ENCODE data around the gene NAXD. TPM values are rescaled to one million over a fixed set of nuclear protein-coding genes. Genes with fewer than 3 reads are reported as not detected.

NAXD gene
- total RNA-seq, 4 donors from 2014 or later, result 26.0 to 37.9 (median 35.4) TPM

DNA sequence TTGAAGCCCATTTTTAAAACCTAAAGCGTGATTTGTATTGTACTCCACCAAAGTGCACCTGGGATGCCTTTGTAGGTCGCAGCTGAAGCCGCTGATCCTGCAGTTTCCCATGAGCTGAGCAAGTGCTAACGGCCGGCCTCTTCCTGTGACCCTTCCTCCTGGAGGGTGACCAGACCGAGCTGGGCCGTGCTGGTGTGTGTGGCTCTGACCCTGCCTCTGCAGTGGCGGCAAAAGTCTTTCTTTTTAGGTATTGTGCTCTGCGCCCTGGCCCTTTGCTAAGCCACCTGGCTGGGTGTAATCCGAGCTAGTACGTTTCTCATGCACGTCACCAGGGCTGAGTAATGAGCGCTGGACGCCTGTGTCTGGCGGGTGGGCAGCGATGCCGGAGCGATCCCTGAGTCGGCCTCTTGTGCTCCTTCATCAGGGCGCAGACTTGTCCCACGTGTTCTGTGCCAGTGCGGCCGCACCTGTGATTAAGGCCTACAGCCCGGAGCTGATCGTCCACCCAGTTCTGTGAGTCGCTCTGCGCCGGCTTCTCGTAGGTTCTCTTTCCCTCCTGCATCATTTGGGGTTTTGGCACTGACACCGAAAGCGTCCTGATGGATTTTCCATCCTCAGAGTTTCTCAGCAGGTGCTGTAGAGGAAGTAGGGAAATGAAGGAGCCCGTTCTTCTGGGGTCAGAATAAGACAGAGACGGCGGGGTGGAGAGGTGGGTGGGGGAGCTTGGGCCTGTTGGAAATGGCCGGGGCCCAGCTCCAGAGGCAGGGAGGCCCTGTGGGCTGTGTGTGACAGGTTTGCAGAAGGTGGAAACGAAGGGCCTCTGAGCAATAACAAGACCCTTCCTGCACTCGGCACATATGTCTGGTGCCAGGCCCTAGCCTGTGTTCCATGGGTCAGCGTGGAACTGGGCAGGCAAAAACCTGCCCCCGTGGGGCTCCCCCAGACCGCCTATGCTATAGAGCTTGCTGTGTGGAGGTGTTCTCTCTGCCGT is 9.7 kb downstream of the NAXD start:
- Histone ChIP-seq H3K4me1 (no peaks in the 10 kb centered on the region), H3K4me3 (no peak overlapping the region), H3K9me3 (no peaks in the 10 kb centered on the region), H3K36me3 (no peaks in the 10 kb centered on the region), H3K27me3 (no peaks in the 10 kb centered on the region), H3K27ac (no peak overlapping the region)
- no peak for DNase-seq
- intact Hi-C loops (cut with DNase I; ENCODE audit: low total_unique reads), result no loop called here
- TF ChIP-seq, protein P1, sequence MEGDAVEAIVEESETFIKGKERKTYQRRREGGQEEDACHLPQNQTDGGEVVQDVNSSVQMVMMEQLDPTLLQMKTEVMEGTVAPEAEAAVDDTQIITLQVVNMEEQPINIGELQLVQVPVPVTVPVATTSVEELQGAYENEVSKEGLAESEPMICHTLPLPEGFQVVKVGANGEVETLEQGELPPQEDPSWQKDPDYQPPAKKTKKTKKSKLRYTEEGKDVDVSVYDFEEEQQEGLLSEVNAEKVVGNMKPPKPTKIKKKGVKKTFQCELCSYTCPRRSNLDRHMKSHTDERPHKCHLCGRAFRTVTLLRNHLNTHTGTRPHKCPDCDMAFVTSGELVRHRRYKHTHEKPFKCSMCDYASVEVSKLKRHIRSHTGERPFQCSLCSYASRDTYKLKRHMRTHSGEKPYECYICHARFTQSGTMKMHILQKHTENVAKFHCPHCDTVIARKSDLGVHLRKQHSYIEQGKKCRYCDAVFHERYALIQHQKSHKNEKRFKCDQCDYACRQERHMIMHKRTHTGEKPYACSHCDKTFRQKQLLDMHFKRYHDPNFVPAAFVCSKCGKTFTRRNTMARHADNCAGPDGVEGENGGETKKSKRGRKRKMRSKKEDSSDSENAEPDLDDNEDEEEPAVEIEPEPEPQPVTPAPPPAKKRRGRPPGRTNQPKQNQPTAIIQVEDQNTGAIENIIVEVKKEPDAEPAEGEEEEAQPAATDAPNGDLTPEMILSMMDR (IDR thresholded peaks at IDR 0.05), result no peak
- TF ChIP-seq POLR2A (IDR thresholded peaks at IDR 0.05), result no peak

DNA sequence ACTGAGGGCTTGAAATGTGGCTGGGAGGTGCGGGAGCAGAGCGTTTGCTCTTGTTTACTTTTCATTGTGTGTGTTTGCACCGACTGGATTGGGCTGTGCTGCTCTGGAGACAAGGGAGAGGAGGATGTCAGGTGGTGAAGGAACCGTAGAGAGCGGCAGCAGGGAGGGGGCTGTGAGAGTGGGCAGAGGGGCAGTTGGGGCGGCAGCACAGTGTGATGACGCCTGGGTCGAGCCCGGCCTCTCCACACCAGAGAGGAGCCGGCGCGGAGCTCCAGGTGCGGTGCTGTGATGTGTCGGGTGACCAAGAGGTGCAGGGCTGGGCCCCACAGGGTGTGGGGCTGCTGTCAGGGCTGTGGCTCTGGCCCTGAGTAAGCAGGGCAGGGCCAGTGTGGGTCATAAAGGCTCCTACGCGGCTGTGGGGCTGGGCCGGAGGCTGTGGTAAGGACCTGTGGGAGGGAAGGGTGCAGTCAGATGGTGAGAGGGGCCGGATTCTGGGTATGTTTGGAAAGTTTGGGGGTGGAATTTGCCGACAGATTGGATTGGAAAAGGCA is 10.5 kb downstream of the NAXD start:
- no peak overlapping the region for H3K4me3 ChIP-seq
- intact Hi-C loops (cut with DNase I; ENCODE audit: low total_unique reads), result no loop called here
- H3K4me1 ChIP-seq, result no peaks in the 10 kb centered on the region
- no peak for DNase-seq
- no peaks in the 10 kb centered on the region for H3K36me3 ChIP-seq
- H3K27me3 ChIP-seq, result no peaks in the 10 kb centered on the region
- H3K9me3 ChIP-seq, result no peaks in the 10 kb centered on the region
- TF ChIP-seq, protein P1 (IDR thresholded peaks at IDR 0.05), result no peak
- TF ChIP-seq POLR2A (IDR thresholded peaks at IDR 0.05), result no peak
- H3K27ac ChIP-seq, result no peak overlapping the region

DNA sequence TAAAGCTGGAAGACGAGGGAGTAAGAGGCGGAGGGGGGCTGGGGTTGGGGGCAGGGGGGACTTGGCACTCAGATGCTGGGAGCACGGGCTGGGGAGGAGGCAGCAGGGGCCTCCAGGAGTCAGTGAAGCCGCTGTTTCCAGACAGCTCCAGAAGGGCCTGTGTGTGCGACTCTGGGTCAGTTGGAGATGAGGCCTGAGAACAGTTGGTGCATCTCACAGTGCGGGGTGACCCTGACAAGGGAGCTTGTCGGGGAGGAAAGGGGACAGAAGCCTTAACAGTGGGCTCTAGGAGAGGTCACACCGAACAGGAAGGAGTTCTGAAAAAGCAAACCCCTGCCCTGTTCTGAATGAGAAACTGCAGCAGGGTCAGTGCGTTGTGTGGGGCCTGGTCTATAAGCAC is 11.2 kb downstream of the NAXD start:
- DNase-seq, result no peak
- intact Hi-C loops (cut with DNase I; ENCODE audit: low total_unique reads), result no loop called here
- TF ChIP-seq, protein P1 (IDR thresholded peaks at IDR 0.05), result no peak
- TF ChIP-seq POLR2A (IDR thresholded peaks at IDR 0.05), result no peak
- Histone ChIP-seq H3K27ac (no peak overlapping the region), H3K4me1 (no peaks in the 10 kb centered on the region), H3K36me3 (no peaks in the 10 kb centered on the region), H3K27me3 (no peaks in the 10 kb centered on the region), H3K9me3 (no peaks in the 10 kb centered on the region), H3K4me3 (no peak overlapping the region)

DNA sequence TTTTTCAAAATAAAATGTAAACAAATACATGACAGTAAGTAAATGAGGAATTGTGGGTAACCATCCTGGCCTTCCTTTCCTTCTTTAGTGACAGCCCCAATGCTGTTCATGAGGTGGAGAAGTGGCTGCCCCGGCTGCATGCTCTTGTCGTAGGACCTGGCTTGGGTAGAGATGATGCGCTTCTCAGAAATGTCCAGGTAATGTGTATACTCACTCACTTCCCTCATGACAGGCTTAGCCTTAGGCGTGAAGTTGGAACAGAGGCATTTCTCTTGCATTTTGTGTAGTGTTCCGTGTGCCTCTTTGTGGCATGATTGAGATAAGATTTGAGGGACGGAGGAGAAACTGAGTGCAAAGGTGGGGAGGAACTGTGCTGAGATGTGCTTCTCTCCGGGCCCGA is 12.0 kb downstream of the NAXD start:
- Histone ChIP-seq H3K36me3 (no peaks in the 10 kb centered on the region), H3K9me3 (no peaks in the 10 kb centered on the region), H3K27me3 (no peaks in the 10 kb centered on the region), H3K27ac (peak overlapping the region in 1 of 2 donors; percentile 36), H3K4me1 (no peaks in the 10 kb centered on the region), H3K4me3 (no peak overlapping the region)
- intact Hi-C loops (cut with DNase I; ENCODE audit: low total_unique reads), result no loop called here
- DNase-seq, result no peak
- no peak for TF ChIP-seq POLR2A (IDR thresholded peaks at IDR 0.05)
- TF ChIP-seq, protein P1 (IDR thresholded peaks at IDR 0.05), result no peak

All from uterus (tissue), 4 donors.